GM18909 (cell line): ENCODE results near the gene PRTG.
"Not testable (repeated sequence)": the region's sequence is repeated elsewhere in the genome, so short reads cannot be mapped to it uniquely, and the experiment has no call there.

ENCODE experiments used
- ATAC-seq: cut with Tn5 transposase; IDR thresholded peaks from one replicate; pipeline ENCODE4 v1.9.1; 2021; ENCODE audit warnings: mild to moderate bottlenecking; ENCODE audit not compliant: unreplicated experiment, poor library complexity

The PRTG gene

GRCh38 chr15:55750706-55751105 is 7.8 kb upstream of the PRTG start:
- ATAC-seq, result no peak

- no peak for ATAC-seq
Measured at GRCh38 chr15:55743729-55744655, 1.0 kb upstream of the PRTG start.

GRCh38 chr15:55742498-55742926 is 440 bp downstream of the PRTG start:
- no peak for ATAC-seq

GRCh38 chr15:55741833-55742497 is 987 bp downstream of the PRTG start:
- no peak for ATAC-seq

GRCh38 chr15:55740981-55741832 is 1.7 kb downstream of the PRTG start:
- no peak for ATAC-seq

GRCh38 chr15:55740359-55740878 is 2.5 kb downstream of the PRTG start:
- ATAC-seq, result no peak

GRCh38 chr15:55739641-55740040 is 3.3 kb downstream of the PRTG start:
- ATAC-seq, result no peak

GRCh38 chr15:55738715-55739114 is 4.2 kb downstream of the PRTG start:
- ATAC-seq, result no peak

- no peak for ATAC-seq
Measured at GRCh38 chr15:55737373-55737772, 5.6 kb downstream of the PRTG start.

- no peak for ATAC-seq
Measured at GRCh38 chr15:55736756-55737155, 6.2 kb downstream of the PRTG start.

- no peak for ATAC-seq
Measured at GRCh38 chr15:55734641-55735040, 8.3 kb downstream of the PRTG start.

GRCh38 chr15:55733461-55733860 is 9.5 kb downstream of the PRTG start:
- not testable (repeated sequence) for ATAC-seq

- no peak for ATAC-seq
Measured at GRCh38 chr15:55721554-55722185, 21.3 kb downstream of the PRTG start.

- ATAC-seq, result no peak
Measured at GRCh38 chr15:55715355-55716076, 27.4 kb downstream of the PRTG start.

GRCh38 chr15:55714064-55714463 is 28.9 kb downstream of the PRTG start:
- no peak for ATAC-seq

GRCh38 chr15:55712363-55712762 is 30.6 kb downstream of the PRTG start:
- ATAC-seq, result no peak

- no peak for ATAC-seq
Measured at GRCh38 chr15:55710286-55710685, 32.7 kb downstream of the PRTG start.

GRCh38 chr15:55709458-55709857 is 33.5 kb downstream of the PRTG start:
- no peak for ATAC-seq

GRCh38 chr15:55708720-55709119 is 34.2 kb downstream of the PRTG start:
- no peak for ATAC-seq
